ENCODE results near the gene ZIC5. TPM values are rescaled to one million over a fixed set of nuclear protein-coding genes. Genes with fewer than 3 reads are reported as not detected.
A peak's percentile ranks its signal among the peaks of the same experiment; 100 is the strongest.

The ZIC5 gene
- polyA plus RNA-seq, 2 of the 4 experiments (the other 2 are of a cell fraction): 2.8 to 3.1 TPM

- H3K4me3 ChIP-seq: no peak overlapping the region
- H3K4me2 ChIP-seq: no peak overlapping the region
- FAIRE-seq (no peak), DNase-seq (ENCODE audit: low read depth in 1 of 2, low spot score in 1 of 2) (no peak), ATAC-seq (no peak)
- POLR2A ChIA-PET: no interaction called here
- H3K9me3 ChIP-seq: no peaks in the 10 kb centered on the region
- WGBS (ENCODE audit: missing lambda C conversion rate): 61% methylated on average over 2 of the region's 2 CpGs
- TF ChIP-seq SREBF2 (IDR thresholded peaks at IDR 0.05): no peak
- TF ChIP-seq, protein P1, sequence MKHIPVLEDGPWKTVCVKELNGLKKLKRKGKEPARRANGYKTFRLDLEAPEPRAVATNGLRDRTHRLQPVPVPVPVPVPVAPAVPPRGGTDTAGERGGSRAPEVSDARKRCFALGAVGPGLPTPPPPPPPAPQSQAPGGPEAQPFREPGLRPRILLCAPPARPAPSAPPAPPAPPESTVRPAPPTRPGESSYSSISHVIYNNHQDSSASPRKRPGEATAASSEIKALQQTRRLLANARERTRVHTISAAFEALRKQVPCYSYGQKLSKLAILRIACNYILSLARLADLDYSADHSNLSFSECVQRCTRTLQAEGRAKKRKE (CRISPR knock-in tag; IDR thresholded peaks at IDR 0.05; ENCODE audit: low read depth): no peak
- no peak for TF ChIP-seq JUN (IDR thresholded peaks at IDR 0.05)
- no peak for TF ChIP-seq EHF (CRISPR knock-in tag; IDR thresholded peaks at IDR 0.05)
- no peak for TF ChIP-seq POLR2AphosphoS2 (conservative IDR thresholded peaks at IDR 0.05; ENCODE audit: low read length)
- TF ChIP-seq, protein P2, sequence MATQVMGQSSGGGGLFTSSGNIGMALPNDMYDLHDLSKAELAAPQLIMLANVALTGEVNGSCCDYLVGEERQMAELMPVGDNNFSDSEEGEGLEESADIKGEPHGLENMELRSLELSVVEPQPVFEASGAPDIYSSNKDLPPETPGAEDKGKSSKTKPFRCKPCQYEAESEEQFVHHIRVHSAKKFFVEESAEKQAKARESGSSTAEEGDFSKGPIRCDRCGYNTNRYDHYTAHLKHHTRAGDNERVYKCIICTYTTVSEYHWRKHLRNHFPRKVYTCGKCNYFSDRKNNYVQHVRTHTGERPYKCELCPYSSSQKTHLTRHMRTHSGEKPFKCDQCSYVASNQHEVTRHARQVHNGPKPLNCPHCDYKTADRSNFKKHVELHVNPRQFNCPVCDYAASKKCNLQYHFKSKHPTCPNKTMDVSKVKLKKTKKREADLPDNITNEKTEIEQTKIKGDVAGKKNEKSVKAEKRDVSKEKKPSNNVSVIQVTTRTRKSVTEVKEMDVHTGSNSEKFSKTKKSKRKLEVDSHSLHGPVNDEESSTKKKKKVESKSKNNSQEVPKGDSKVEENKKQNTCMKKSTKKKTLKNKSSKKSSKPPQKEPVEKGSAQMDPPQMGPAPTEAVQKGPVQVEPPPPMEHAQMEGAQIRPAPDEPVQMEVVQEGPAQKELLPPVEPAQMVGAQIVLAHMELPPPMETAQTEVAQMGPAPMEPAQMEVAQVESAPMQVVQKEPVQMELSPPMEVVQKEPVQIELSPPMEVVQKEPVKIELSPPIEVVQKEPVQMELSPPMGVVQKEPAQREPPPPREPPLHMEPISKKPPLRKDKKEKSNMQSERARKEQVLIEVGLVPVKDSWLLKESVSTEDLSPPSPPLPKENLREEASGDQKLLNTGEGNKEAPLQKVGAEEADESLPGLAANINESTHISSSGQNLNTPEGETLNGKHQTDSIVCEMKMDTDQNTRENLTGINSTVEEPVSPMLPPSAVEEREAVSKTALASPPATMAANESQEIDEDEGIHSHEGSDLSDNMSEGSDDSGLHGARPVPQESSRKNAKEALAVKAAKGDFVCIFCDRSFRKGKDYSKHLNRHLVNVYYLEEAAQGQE (IDR thresholded peaks at IDR 0.05): no peak
- no peak for TF ChIP-seq HEYL (CRISPR knock-in tag; IDR thresholded peaks at IDR 0.05)
- no peak for TF ChIP-seq RCOR1 (IDR thresholded peaks at IDR 0.05; ENCODE audit: low read depth, low read length)
- TF ChIP-seq RAD21 (conservative IDR thresholded peaks at IDR 0.05 in 1 of 2, IDR thresholded peaks at IDR 0.05 in 1 of 2): no peak
- no peak for TF ChIP-seq E2F6 (IDR thresholded peaks at IDR 0.05; ENCODE audit: borderline replicate concordance, low read depth)
- no peak overlapping the region for H3K27ac ChIP-seq
- CTCF ChIA-PET: interaction anchor here (1.4 kb wide), 1 partner anchor 18 kb away, joined by 3 read pairs; no protein-coding TSS in a partner anchor
- no peaks in the 10 kb centered on the region for H3K4me1 ChIP-seq
Measured at GRCh38 chr13:99919132-99919531, 52.4 kb downstream of the ZIC5 start.

GRCh38 chr13:99916366-99917103, 55.0 kb downstream of the ZIC5 start:
- DNase-seq (ENCODE audit: low read depth in 1 of 2, low spot score in 1 of 2) (peak; percentile 71 to 82), ATAC-seq (peak; percentile 93 to 97), FAIRE-seq (peak; percentile 7)
- Histone ChIP-seq H3K4me3 (no peak overlapping the region), H3K9me3 (no peaks in the 10 kb centered on the region), H3K4me2 (no peak overlapping the region), H3K4me1 (no peaks in the 10 kb centered on the region), H3K27ac (no peak overlapping the region)
- ChIA-PET POLR2A (no interaction called here), CTCF (interaction anchor here (0.5 to 4.8 kb wide), 34 partner anchors 9 to 1745 kb away, joined by 3 to 26 read pairs (median 4); partner anchors contain the start of genes PCCA and ZIC2)
- 26% methylated on average over 9 of the region's 10 CpGs for WGBS (ENCODE audit: missing lambda C conversion rate)
- TF ChIP-seq CHD2 (IDR thresholded peaks at IDR 0.05; ENCODE audit: low read length, partially characterized antibody) (no peak), FOSL2 (IDR thresholded peaks at IDR 0.05) (no peak), FOSL2 (CRISPR knock-in tag; IDR thresholded peaks at IDR 0.05) (no peak), BHLHE40 (IDR thresholded peaks at IDR 0.05; ENCODE audit: low read depth, low read length) (no peak), MAFK (IDR thresholded peaks at IDR 0.05; ENCODE audit: partially characterized antibody) (peak; percentile 2), ZSCAN20 (CRISPR knock-in tag; IDR thresholded peaks at IDR 0.05) (no peak), CEBPB (IDR thresholded peaks at IDR 0.05) (0 out of 4 replicates have a peak, but pooled peaks of 1 of the 2 experiments have one; percentile 25), HEYL (CRISPR knock-in tag; IDR thresholded peaks at IDR 0.05) (no peak), NFE2L2 (conservative IDR thresholded peaks at IDR 0.05; ENCODE audit: low read length) (no peak), HDAC2 (IDR thresholded peaks at IDR 0.05) (no peak), RNF2 (IDR thresholded peaks at IDR 0.05; ENCODE audit: borderline replicate concordance, low read depth) (no peak), SMC3 (IDR thresholded peaks at IDR 0.05) (peak; percentile 94), MAX (IDR thresholded peaks at IDR 0.05) (no peak), SREBF2 (IDR thresholded peaks at IDR 0.05) (no peak), RAD21 (conservative IDR thresholded peaks at IDR 0.05 in 1 of 2, IDR thresholded peaks at IDR 0.05 in 1 of 2) (peak; percentile 78 to 86), CBX8 (IDR thresholded peaks at IDR 0.05) (no peak), PHF8 (IDR thresholded peaks at IDR 0.05; ENCODE audit: borderline replicate concordance, low read depth) (no peak)
- TF ChIP-seq, protein P2 (IDR thresholded peaks at IDR 0.05): no peak
- TF ChIP-seq, protein P3, sequence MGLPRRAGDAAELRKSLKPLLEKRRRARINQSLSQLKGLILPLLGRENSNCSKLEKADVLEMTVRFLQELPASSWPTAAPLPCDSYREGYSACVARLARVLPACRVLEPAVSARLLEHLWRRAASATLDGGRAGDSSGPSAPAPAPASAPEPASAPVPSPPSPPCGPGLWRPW (IDR thresholded peaks at IDR 0.05): no peak
